HepG2 (cell line): ENCODE measurements around the gene IRF3. TPM values are rescaled to one million over a fixed set of nuclear protein-coding genes. Genes with fewer than 3 reads are reported as not detected.

Experiments used
- ATAC-seq: fragments of 200-7000 bp; cut with Tn5 transposase; 3 replicates; pipeline ENCODE4 v1.9.1; 2020; ENCODE audit warnings: mild to moderate bottlenecking, moderate library complexity
- BruUV-seq: library from RNA; stranded (reverse); fragments of 400-500 nt; replicated peaks from 2 replicates; lab custom pipeline; 2021; lab: Mats Ljungman, UMichigan
- CTCF ChIA-PET: fragments of 300-600 bp; formaldehyde crosslinking; extraction: SDS; loops from one replicate; lab custom pipeline; 2021; ENCODE audit warnings: low total read pairs, inconsistent platforms, low intra/inter-chr PET ratio; lab: Yijun Ruan, JAX
- POLR2A ChIA-PET: fragments of 350-600 bp; sonication (Branson Sonifier 250); formaldehyde crosslinking; loops from one replicate; lab custom pipeline; 2020; ENCODE audit warnings: antibody characterized with exemption, inconsistent platforms; lab: Yijun Ruan, JAX
- DNase-seq: peaks from one replicate; pipeline ENCODE4 v3.0.0-alpha.2; 2015; ENCODE audit warnings: low spot score
- FAIRE-seq: peaks from 3 replicates; lab custom pipeline; 2011; peaks lifted over from hg19 to GRCh38; lab: Jason Lieb, UNC
- H2AFZ ChIP-seq: one replicate; pipeline ENCODE4 v1.6.1; 2011; ENCODE audit warnings: low read length, inconsistent platforms
- H3K27ac ChIP-seq: fragments of 300-600 bp; 3 replicates; pipeline ENCODE4 v1.8.0; 2011; ENCODE audit warnings: mixed run types, mild to moderate bottlenecking, mixed read lengths, low read length, inconsistent platforms; ENCODE audit not compliant: insufficient read depth; ENCODE audit errors: extremely low read length
- H3K27me3 ChIP-seq, 2 experiments: fragments of 200-600 bp in 1 of 2; 2 replicates in 1 of 2; 3 replicates in 1 of 2; pipeline versions ENCODE4 v1.6.0 to v1.8.0; 2011; ENCODE audit warnings: low read length in 2 of 2, mild to moderate bottlenecking in 2 of 2, moderate library complexity in 2 of 2, inconsistent platforms in 1 of 2; ENCODE audit not compliant: insufficient read depth in 2 of 2, control insufficient read depth in 1 of 2
- H3K36me3 ChIP-seq, 2 experiments: fragments of 200-600 bp in 1 of 2; replicated peaks in 1 of 2; 2 replicates in 1 of 2; 3 replicates in 1 of 2; pipeline versions ENCODE4 v1.5.1 to v1.8.0; 2011; ENCODE audit warnings: low read length in 2 of 2, inconsistent platforms in 1 of 2; ENCODE audit not compliant: insufficient read depth in 2 of 2, control insufficient read depth in 1 of 2
- H3K4me1 ChIP-seq: 2 replicates; pipeline ENCODE4 v1.5.1; 2012; ENCODE audit warnings: low read length, inconsistent platforms; ENCODE audit not compliant: insufficient read depth
- H3K4me2 ChIP-seq: 2 replicates; pipeline ENCODE4 v1.6.0; 2011; ENCODE audit warnings: low read depth, low read length, inconsistent platforms
- H3K4me3 ChIP-seq, 3 experiments: fragments of 200-600 bp in 1 of 3; sonication (generic), shearing (Covaris generic) in 1 of 3; replicated peaks in 1 of 3; 2 replicates each; pipeline ENCODE4 v1.5.1; 2011 to 2016; ENCODE audit warnings: low read length in 3 of 3, inconsistent platforms in 2 of 3, low read depth in 2 of 3, mild to moderate bottlenecking in 2 of 3, control low read depth in 1 of 3, mixed read lengths in 1 of 3; ENCODE audit not compliant: insufficient read depth in 1 of 3
- H3K79me2 ChIP-seq: one replicate; pipeline ENCODE4 v1.6.1; 2011; ENCODE audit warnings: low read length, inconsistent platforms; ENCODE audit not compliant: insufficient read depth
- H3K9ac ChIP-seq: 2 replicates; pipeline ENCODE4 v1.6.0; 2011; ENCODE audit warnings: mild to moderate bottlenecking, low read depth, low read length, inconsistent platforms; ENCODE audit not compliant: insufficient read depth
- H3K9me3 ChIP-seq: 2 replicates; pipeline ENCODE4 v1.5.1; 2012; ENCODE audit warnings: mild to moderate bottlenecking, low read length
- H4K20me1 ChIP-seq: 2 replicates; pipeline ENCODE4 v1.6.0; 2011; ENCODE audit warnings: inconsistent platforms, mild to moderate bottlenecking, low read length, moderate library complexity; ENCODE audit not compliant: insufficient read depth
- AGO2 ChIP-seq: fragments of 200-400 bp; formaldehyde crosslinking; optimal IDR thresholded peaks from 2 replicates; pipeline ENCODE3; 2017; ENCODE audit warnings: mild to moderate bottlenecking, low read depth, low read length, moderate library complexity
- HNRNPLL ChIP-seq: fragments of 200-400 bp; formaldehyde crosslinking; IDR thresholded peaks from 2 replicates; pipeline ENCODE4 v1.6.1; 2017; ENCODE audit warnings: mild to moderate bottlenecking, low read depth, low read length; ENCODE audit not compliant: poor library complexity, severe bottlenecking
- HOMEZ ChIP-seq: IDR thresholded peaks from 2 replicates; pipeline ENCODE4 v1.6.1; 2016; ENCODE audit warnings: low read depth
- RFX3 ChIP-seq: IDR thresholded peaks from 2 replicates; pipeline ENCODE4 v1.6.1; 2016; ENCODE audit warnings: missing biosample characterization, missing genetic modification reagents
- ZMYM3 ChIP-seq: sonication (generic); formaldehyde crosslinking; IDR thresholded peaks from 2 replicates; pipeline ENCODE4 v1.5.1; 2020; ENCODE audit warnings: mild to moderate bottlenecking, missing genetic modification reagents
- ZNF383 ChIP-seq: sonication (generic); formaldehyde crosslinking; IDR thresholded peaks from 2 replicates; pipeline ENCODE4 v1.4.0; 2020; ENCODE audit warnings: missing genetic modification reagents, mild to moderate bottlenecking, borderline replicate concordance
- ZNF629 ChIP-seq: sonication (generic); formaldehyde crosslinking; conservative IDR thresholded peaks from 2 replicates; pipeline ENCODE4 v1.5.0; 2020; ENCODE audit warnings: missing genetic modification reagents
- ZNF800 ChIP-seq: sonication (generic); formaldehyde crosslinking; IDR thresholded peaks from 2 replicates; pipeline ENCODE4 v1.4.0; 2020; ENCODE audit warnings: missing genetic modification reagents
- WGBS: methylation state at CpG from one replicate; pipeline ENCODE4 v1.1.6; 2017; ENCODE audit warnings: low lambda C conversion rate; 5-methylcytosine and 5-hydroxymethylcytosine counted together
- in situ Hi-C: cut with HindIII; loops from 2 replicates; pipeline ENCODE4 v1.10.0; 2017; ENCODE audit warnings: low pct_unique_long_range_greater_than_20kb; ENCODE audit not compliant: extremely low pct_ligation_motif_present
- intact Hi-C: fragments of 100-400 bp; cut with micrococcal nuclease; formaldehyde crosslinking; loops from one replicate; pipeline ENCODE4 v1.10.0; 2022; ENCODE audit not compliant: unreplicated experiment
- polyA plus RNA-seq, 8 experiments: library from polyadenylated mRNA; depleted of rRNA in 3 of 8; stranded (reverse) in 7 of 8; unstranded in 1 of 8; fragments of >200 nt; fragmentation: Illumina TruSeq in 4 of 8; extraction: Trizol in 4 of 8; gene quantifications; 2 replicates each; pipeline versions ENCODE4 v1.2.1 to v1.2.3, GENCODE V29; 2011 to 2016; ENCODE audit warnings: low read depth in 4 of 8, missing spikeins in 1 of 8, mixed read lengths in 1 of 8; ENCODE audit not compliant: insufficient read depth in 1 of 8
- total RNA-seq, 5 experiments: library from RNA; depleted of rRNA; stranded (reverse); fragments of >200 nt; fragmentation: Illumina TruSeq; extraction: Trizol; gene quantifications; 2 replicates each; pipeline ENCODE4 v1.2.3, GENCODE V29; 2016; ENCODE audit warnings: low read depth in 1 of 5
- TF ChIP-seq, protein P1 (sequence below): fragments of 450-650 bp; IDR thresholded peaks from 2 replicates; pipeline ENCODE4 v1.6.1; 2016

Gene IRF3
- total and polyA plus RNA-seq, 2 of the 13 experiments (the other 11 are each of a cell fraction or from before 2014, with no cell fraction given) = 61.9 to 65.5 TPM

GRCh38 chr19:49616532-49616931 lies 49.1 kb downstream of the IRF3 start:
- no TSS peak for BruUV-seq
- DNase-seq = no peak
- no peak overlapping the region for H3K4me2 ChIP-seq
- H3K36me3 ChIP-seq = peaks cover 21 to 51% of the 10 kb centered on the region in 2 experiments; a peak in 4 of 5 replicates
- ChIA-PET POLR2A (no interaction called here), CTCF (no interaction called here)
- H3K27ac ChIP-seq = no peak overlapping the region
- FAIRE-seq = no peak
- peaks cover 3% of the 10 kb centered on the region for H3K79me2 ChIP-seq
- intact Hi-C loops (loop anchor here (1.0 kb wide), 1 partner anchor 15 kb away; no protein-coding TSS in a partner anchor), in situ Hi-C loops (no loop called here)
- TF ChIP-seq ZMYM3 (CRISPR knock-in tag) = peak; percentile 58; the same call in 1 of the 2 replicates
- peak; percentile 90 for TF ChIP-seq ZNF629
- TF ChIP-seq ZNF800 = no peak
- no peak overlapping the region for H3K4me3 ChIP-seq
- no peaks in the 10 kb centered on the region for H3K9me3 ChIP-seq
- H4K20me1 ChIP-seq = peaks cover 3% of the 10 kb centered on the region
- H3K4me1 ChIP-seq = peaks cover 17% of the 10 kb centered on the region
- WGBS = 100% methylated on average over 7 of the region's 7 CpGs
- H2AFZ ChIP-seq = no peak overlapping the region
- no peaks in the 10 kb centered on the region for H3K27me3 ChIP-seq
- no peak overlapping the region for H3K9ac ChIP-seq
- no peak for ATAC-seq

DNA sequence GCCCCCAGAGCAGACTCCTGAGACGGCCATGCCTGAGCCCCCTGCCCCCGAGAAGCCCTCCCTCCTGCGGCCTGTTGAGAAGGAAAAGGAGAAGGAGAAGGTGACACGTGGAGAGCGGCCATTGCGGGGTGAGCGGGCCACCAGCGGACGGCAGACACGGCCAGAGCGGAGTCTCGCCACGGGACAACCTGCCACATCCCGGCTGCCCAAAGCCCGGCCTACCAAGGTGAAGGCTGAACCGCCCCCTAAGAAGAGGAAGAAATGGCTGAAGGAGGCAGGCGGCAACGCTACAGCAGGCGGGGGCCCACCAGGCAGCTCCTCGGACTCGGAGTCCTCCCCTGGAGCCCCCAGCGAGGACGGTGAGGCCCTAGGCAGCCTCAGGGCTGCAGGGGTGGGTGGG lies 49.8 kb downstream of the IRF3 start:
- in situ Hi-C loops (no loop called here), intact Hi-C loops (loop anchor here (1.0 kb wide), 1 partner anchor 15 kb away; no protein-coding TSS in a partner anchor)
- POLR2A ChIA-PET = no interaction called here
- H3K79me2 ChIP-seq = peaks cover 3% of the 10 kb centered on the region
- no peak overlapping the region for H3K4me2 ChIP-seq
- no peak for DNase-seq
- no peak for ATAC-seq
- TF ChIP-seq HNRNPLL (no peak), HOMEZ (CRISPR knock-in tag) (no peak), RFX3 (CRISPR knock-in tag) (no peak), AGO2 (peak; percentile 25), ZNF383 (CRISPR knock-in tag) (no peak)
- TF ChIP-seq, protein P1, sequence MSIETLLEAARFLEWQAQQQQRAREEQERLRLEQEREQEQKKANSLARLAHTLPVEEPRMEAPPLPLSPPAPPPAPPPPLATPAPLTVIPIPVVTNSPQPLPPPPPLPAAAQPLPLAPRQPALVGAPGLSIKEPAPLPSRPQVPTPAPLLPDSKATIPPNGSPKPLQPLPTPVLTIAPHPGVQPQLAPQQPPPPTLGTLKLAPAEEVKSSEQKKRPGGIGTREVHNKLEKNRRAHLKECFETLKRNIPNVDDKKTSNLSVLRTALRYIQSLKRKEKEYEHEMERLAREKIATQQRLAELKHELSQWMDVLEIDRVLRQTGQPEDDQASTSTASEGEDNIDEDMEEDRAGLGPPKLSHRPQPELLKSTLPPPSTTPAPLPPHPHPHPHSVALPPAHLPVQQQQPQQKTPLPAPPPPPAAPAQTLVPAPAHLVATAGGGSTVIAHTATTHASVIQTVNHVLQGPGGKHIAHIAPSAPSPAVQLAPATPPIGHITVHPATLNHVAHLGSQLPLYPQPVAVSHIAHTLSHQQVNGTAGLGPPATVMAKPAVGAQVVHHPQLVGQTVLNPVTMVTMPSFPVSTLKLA = no peak
- no TSS peak for BruUV-seq
- FAIRE-seq = no peak
- CTCF ChIA-PET = no interaction called here
- no peak overlapping the region for H3K9ac ChIP-seq
- H3K27ac ChIP-seq = no peak overlapping the region
- no peaks in the 10 kb centered on the region for H3K27me3 ChIP-seq
- H2AFZ ChIP-seq = no peak overlapping the region
- peaks cover 19 to 48% of the 10 kb centered on the region in 2 experiments; a peak in 4 of 5 replicates for H3K36me3 ChIP-seq
- H3K4me3 ChIP-seq = no peak overlapping the region
- peaks cover 3% of the 10 kb centered on the region for H4K20me1 ChIP-seq
- H3K9me3 ChIP-seq = no peaks in the 10 kb centered on the region
- 98% methylated on average over 22 of the region's 23 CpGs for WGBS
- H3K4me1 ChIP-seq = peaks cover 17% of the 10 kb centered on the region
